Trophoblast cell (in vitro differentiated cells and primary cell): ENCODE results near the gene PROZ.

Experiments used
- DNase-seq, 2 donors: peaks; one replicate each; pipeline ENCODE4 v3.0.0-alpha.2; 2016
- H2AFZ ChIP-seq: 2 replicates; pipeline ENCODE4 v1.6.1; 2013; ENCODE audit warnings: low read length, moderate library complexity, mild to moderate bottlenecking; ENCODE audit not compliant: insufficient read depth, poor library complexity
- H2AK5ac ChIP-seq: 2 replicates; pipeline ENCODE4 v1.6.1; 2013; ENCODE audit warnings: mild to moderate bottlenecking, low read length
- H2BK120ac ChIP-seq: 2 replicates; pipeline ENCODE4 v1.6.1; 2013; ENCODE audit warnings: low read length, mild to moderate bottlenecking, moderate library complexity; ENCODE audit not compliant: insufficient read depth, poor library complexity
- H2BK12ac ChIP-seq: 2 replicates; pipeline ENCODE4 v1.6.1; 2013; ENCODE audit warnings: mild to moderate bottlenecking, low read length, moderate library complexity
- H2BK5ac ChIP-seq: 2 replicates; pipeline ENCODE4 v1.6.1; 2013; ENCODE audit warnings: low read length, low read depth, moderate library complexity, mild to moderate bottlenecking; ENCODE audit not compliant: poor library complexity
- H3K14ac ChIP-seq: 2 replicates; pipeline ENCODE4 v1.6.1; 2013; ENCODE audit warnings: mild to moderate bottlenecking, low read length
- H3K18ac ChIP-seq: 2 replicates; pipeline ENCODE4 v1.6.1; 2013; ENCODE audit warnings: mild to moderate bottlenecking, low read length
- H3K23ac ChIP-seq: 2 replicates; pipeline ENCODE4 v1.6.1; 2013; ENCODE audit warnings: low read length
- H3K27ac ChIP-seq: 2 replicates; pipeline ENCODE4 v1.5.1; 2013; ENCODE audit warnings: low read depth, mild to moderate bottlenecking, inconsistent platforms, low read length, moderate library complexity
- H3K27me3 ChIP-seq: 2 replicates; pipeline ENCODE4 v1.6.1; 2013; ENCODE audit warnings: inconsistent platforms, mild to moderate bottlenecking, low read length, moderate library complexity; ENCODE audit not compliant: insufficient read depth
- H3K36me3 ChIP-seq, 2 experiments: 1 replicate in 1 of 2; 2 replicates in 1 of 2; pipeline ENCODE4 v1.6.1; 2013; ENCODE audit warnings: low read length in 2 of 2, mild to moderate bottlenecking in 2 of 2, moderate library complexity in 1 of 2; ENCODE audit not compliant: insufficient read depth in 2 of 2, control insufficient read depth in 1 of 2
- H3K4ac ChIP-seq: 2 replicates; pipeline ENCODE4 v1.6.1; 2013; ENCODE audit warnings: low read depth, mild to moderate bottlenecking, low read length, moderate library complexity
- H3K4me1 ChIP-seq, 2 experiments: 1 replicate in 1 of 2; 2 replicates in 1 of 2; pipeline ENCODE4 v1.6.1; 2013; ENCODE audit warnings: low read length in 2 of 2, mild to moderate bottlenecking in 2 of 2, moderate library complexity in 1 of 2; ENCODE audit not compliant: insufficient read depth in 2 of 2, control insufficient read depth in 1 of 2
- H3K4me2 ChIP-seq: 2 replicates; pipeline ENCODE4 v1.6.1; 2013; ENCODE audit warnings: inconsistent platforms, mild to moderate bottlenecking, low read length, moderate library complexity
- H3K4me3 ChIP-seq: 2 replicates; pipeline ENCODE4 v1.5.1; 2013; ENCODE audit warnings: mild to moderate bottlenecking, low read depth, low read length, inconsistent platforms
- H3K79me1 ChIP-seq: one replicate; pipeline ENCODE4 v1.6.1; 2013; ENCODE audit warnings: low read length
- H3K79me2 ChIP-seq: 2 replicates; pipeline ENCODE4 v1.6.1; 2013; ENCODE audit warnings: low read length, mild to moderate bottlenecking; ENCODE audit not compliant: control insufficient read depth, insufficient read depth, poor library complexity
- H3K9ac ChIP-seq: 2 replicates; pipeline ENCODE4 v1.6.1; 2013; ENCODE audit warnings: mild to moderate bottlenecking, low read length
- H3K9me3 ChIP-seq: 2 replicates; pipeline ENCODE4 v1.6.1; 2013; ENCODE audit warnings: low read depth, mild to moderate bottlenecking, control low read depth, inconsistent platforms, low read length; ENCODE audit not compliant: insufficient read depth
- H4K12ac ChIP-seq: 2 replicates; pipeline ENCODE4 v1.6.1; 2013; ENCODE audit warnings: low read depth, mild to moderate bottlenecking, low read length, moderate library complexity
- H4K8ac ChIP-seq: 2 replicates; pipeline ENCODE4 v1.6.1; 2013; ENCODE audit warnings: low read depth, mild to moderate bottlenecking, low read length, moderate library complexity
- H4K91ac ChIP-seq: one replicate; pipeline ENCODE4 v1.6.1; 2013; ENCODE audit warnings: low read depth, mild to moderate bottlenecking, low read length, moderate library complexity
- WGBS: extraction: QIAGEN DNeasy Blood & Tissue Kit; methylation state at CpG from one replicate; pipeline ENCODE4 v1.1.7; 2013; ENCODE audit warnings: missing lambda C conversion rate; ENCODE audit not compliant: insufficient read length, insufficient coverage; ENCODE audit errors: extremely low coverage; 5-methylcytosine and 5-hydroxymethylcytosine counted together

The PROZ gene

GRCh38 chr13:113176280-113176679 lies 17.8 kb downstream of the PROZ start:
- Histone ChIP-seq H3K4me3 (no peak overlapping the region), H3K4me1 (no peaks in the 10 kb centered on the region), H4K12ac (no peak overlapping the region), H3K36me3 (peaks cover 47 to 58% of the 10 kb centered on the region in 2 experiments), H2AK5ac (no peak overlapping the region), H3K4ac (no peak overlapping the region), H3K23ac (no peak overlapping the region), H3K4me2 (no peak overlapping the region), H3K14ac (no peak overlapping the region), H2AFZ (no peak overlapping the region), H3K9me3 (peaks cover 2% of the 10 kb centered on the region), H2BK5ac (no peak overlapping the region), H2BK120ac (no peak overlapping the region), H3K27ac (no peak overlapping the region), H4K8ac (no peak overlapping the region), H3K27me3 (no peaks in the 10 kb centered on the region), H4K91ac (no peak overlapping the region), H2BK12ac (no peak overlapping the region), H3K79me1 (no peaks in the 10 kb centered on the region), H3K79me2 (no peaks in the 10 kb centered on the region), H3K18ac (no peak overlapping the region), H3K9ac (no peak overlapping the region)
- WGBS: no CpG with 5 or more reads among the region's 5 CpGs
- DNase-seq: no peak

- no peak overlapping the region for H2AFZ ChIP-seq
- H3K27ac ChIP-seq: no peak overlapping the region
- H2BK5ac ChIP-seq: no peak overlapping the region
- no peak overlapping the region for H3K4ac ChIP-seq
- no peak overlapping the region for H4K91ac ChIP-seq
- no peak overlapping the region for H3K4me3 ChIP-seq
- no peaks in the 10 kb centered on the region for H3K79me2 ChIP-seq
- H3K79me1 ChIP-seq: no peaks in the 10 kb centered on the region
- H2BK12ac ChIP-seq: no peak overlapping the region
- peaks cover 42 to 55% of the 10 kb centered on the region in 2 experiments for H3K36me3 ChIP-seq
- H3K27me3 ChIP-seq: no peaks in the 10 kb centered on the region
- no peak overlapping the region for H3K23ac ChIP-seq
- H3K9me3 ChIP-seq: no peaks in the 10 kb centered on the region
- no peak overlapping the region for H3K9ac ChIP-seq
- no peak overlapping the region for H3K14ac ChIP-seq
- H3K4me2 ChIP-seq: no peak overlapping the region
- H3K18ac ChIP-seq: no peak overlapping the region
- no CpG with 5 or more reads among the region's 14 CpGs for WGBS
- H4K8ac ChIP-seq: no peak overlapping the region
- H4K12ac ChIP-seq: no peak overlapping the region
- H3K4me1 ChIP-seq: no peaks in the 10 kb centered on the region
- no peak for DNase-seq
- H2AK5ac ChIP-seq: no peak overlapping the region
- H2BK120ac ChIP-seq: no peak overlapping the region
Observed at GRCh38 chr13:113176822-113177221, 18.4 kb downstream of the PROZ start.

GRCh38 chr13:113178070-113178895 lies 19.8 kb downstream of the PROZ start:
- no peak overlapping the region for H4K91ac ChIP-seq
- no peak overlapping the region for H3K4ac ChIP-seq
- no peak overlapping the region for H2BK120ac ChIP-seq
- no peaks in the 10 kb centered on the region for H3K27me3 ChIP-seq
- H3K9me3 ChIP-seq: no peaks in the 10 kb centered on the region
- no peak overlapping the region for H3K18ac ChIP-seq
- H3K79me2 ChIP-seq: no peaks in the 10 kb centered on the region
- H3K4me1 ChIP-seq: no peaks in the 10 kb centered on the region
- H3K36me3 ChIP-seq: peaks cover 36 to 49% of the 10 kb centered on the region in 2 experiments
- peak overlapping the region; percentile 31 for H3K27ac ChIP-seq
- H3K9ac ChIP-seq: no peak overlapping the region
- peak; percentile 83 to 94 for DNase-seq
- H3K14ac ChIP-seq: no peak overlapping the region
- H2AFZ ChIP-seq: no peak overlapping the region
- no peak overlapping the region for H2BK5ac ChIP-seq
- H3K79me1 ChIP-seq: no peaks in the 10 kb centered on the region
- no peak overlapping the region for H3K23ac ChIP-seq
- H4K8ac ChIP-seq: no peak overlapping the region
- WGBS: no CpG with 5 or more reads among the region's 25 CpGs
- no peak overlapping the region for H2AK5ac ChIP-seq
- no peak overlapping the region for H4K12ac ChIP-seq
- no peak overlapping the region for H2BK12ac ChIP-seq
- no peak overlapping the region for H3K4me3 ChIP-seq
- no peak overlapping the region for H3K4me2 ChIP-seq

GRCh38 chr13:113178896-113179167 lies 20.4 kb downstream of the PROZ start:
- H2AK5ac ChIP-seq: no peak overlapping the region

More at GRCh38 chr13:113178896-113179167, 20.4 kb downstream of the PROZ start:
- Histone ChIP-seq H2BK5ac (no peak overlapping the region), H3K79me1 (no peaks in the 10 kb centered on the region), H2BK120ac (no peak overlapping the region), H3K27me3 (no peaks in the 10 kb centered on the region), H3K18ac (no peak overlapping the region), H3K4ac (no peak overlapping the region), H3K79me2 (no peaks in the 10 kb centered on the region), H3K36me3 (peaks cover 38 to 53% of the 10 kb centered on the region in 2 experiments), H3K4me2 (no peak overlapping the region), H3K14ac (no peak overlapping the region), H3K4me3 (no peak overlapping the region), H4K91ac (no peak overlapping the region), H3K9me3 (no peaks in the 10 kb centered on the region), H3K9ac (no peak overlapping the region), H2BK12ac (no peak overlapping the region), H2AFZ (no peak overlapping the region), H4K12ac (no peak overlapping the region), H3K27ac (no peak overlapping the region), H3K23ac (no peak overlapping the region), H3K4me1 (no peaks in the 10 kb centered on the region), H4K8ac (no peak overlapping the region)
- WGBS: no CpG with 5 or more reads among the region's 3 CpGs
- no peak for DNase-seq
